Activated CD4-positive, alpha-beta T cell treated with anti-CD3 and anti-CD28 coated beads for 48 hours (primary cell): ENCODE measurements around the gene ZNF530.

ENCODE experiments used
- DNase-seq: peaks from one replicate; pipeline ENCODE4 v3.0.0-alpha.2; 2020

The ZNF530 gene

GRCh38 chr19:57599761-57600383 is at the start of gene ZNF530:
Gene ZNF530 (plus strand): TSS chr19:57599885. CDS start chr19:57604346, 4,461 bp downstream.
- DNase-seq: peak; percentile 93

GRCh38 chr19:57552432-57552831 is 47.3 kb upstream of the ZNF530 start:
- DNase-seq: no peak

DNA sequence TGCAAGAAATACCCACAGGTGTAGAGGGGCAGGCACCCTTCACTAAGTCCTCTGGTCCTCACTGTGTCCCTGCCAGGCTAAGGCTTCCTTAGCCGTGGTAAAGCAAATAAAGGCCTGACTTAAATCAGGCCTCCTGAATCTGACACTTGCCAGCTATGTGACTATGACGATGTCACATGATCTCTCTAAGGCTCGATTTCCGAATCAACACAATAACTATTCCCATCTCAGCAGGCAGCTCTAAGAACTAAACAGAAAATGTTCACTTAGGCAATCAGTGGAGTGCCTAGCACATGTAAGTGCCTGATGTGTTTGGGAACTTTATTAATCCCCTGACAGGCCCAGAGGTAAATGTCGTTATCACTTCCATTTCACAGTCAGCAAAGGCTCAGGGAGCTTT is 42.0 kb upstream of the ZNF530 start:
- no peak for DNase-seq

DNA sequence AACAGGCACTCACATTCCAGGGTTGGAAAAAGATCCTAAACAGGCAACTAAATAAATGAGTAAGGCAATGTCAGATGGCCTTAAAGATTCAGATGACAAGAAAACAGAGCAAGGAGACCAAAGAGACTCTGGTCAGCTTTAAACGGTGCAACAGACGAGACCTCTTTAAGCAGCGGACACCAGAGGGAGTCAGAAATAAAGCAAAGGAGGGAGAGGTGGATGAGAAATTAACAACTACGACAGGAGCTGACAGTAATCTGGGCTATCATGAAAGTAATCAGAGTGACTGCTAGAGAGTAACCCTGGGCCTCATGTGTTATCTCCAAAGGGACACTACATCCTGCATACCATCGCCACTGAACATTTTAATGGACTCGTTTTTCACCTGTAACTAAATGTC is 41.2 kb upstream of the ZNF530 start:
- DNase-seq: no peak

DNA sequence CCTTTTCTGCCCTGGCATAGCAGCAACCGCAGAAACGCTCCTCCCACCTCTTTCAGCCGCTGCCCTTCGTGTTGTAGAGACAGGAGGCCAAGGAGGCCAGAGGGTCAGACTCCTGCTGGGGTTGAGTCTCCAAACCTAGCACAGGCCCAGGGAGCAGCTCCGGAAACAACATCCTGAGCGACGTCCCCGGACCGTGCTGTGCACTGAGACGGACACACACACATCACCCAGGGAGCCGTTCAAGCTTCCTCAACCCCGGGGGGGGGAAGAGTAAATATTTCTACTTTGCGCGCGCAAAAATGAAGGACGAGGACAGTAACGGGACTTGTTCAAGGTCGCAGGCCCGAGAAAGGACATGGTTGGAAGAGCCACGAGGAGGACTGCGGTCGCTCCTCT is 40.7 kb upstream of the ZNF530 start:
- DNase-seq: peak; percentile 20

DNA sequence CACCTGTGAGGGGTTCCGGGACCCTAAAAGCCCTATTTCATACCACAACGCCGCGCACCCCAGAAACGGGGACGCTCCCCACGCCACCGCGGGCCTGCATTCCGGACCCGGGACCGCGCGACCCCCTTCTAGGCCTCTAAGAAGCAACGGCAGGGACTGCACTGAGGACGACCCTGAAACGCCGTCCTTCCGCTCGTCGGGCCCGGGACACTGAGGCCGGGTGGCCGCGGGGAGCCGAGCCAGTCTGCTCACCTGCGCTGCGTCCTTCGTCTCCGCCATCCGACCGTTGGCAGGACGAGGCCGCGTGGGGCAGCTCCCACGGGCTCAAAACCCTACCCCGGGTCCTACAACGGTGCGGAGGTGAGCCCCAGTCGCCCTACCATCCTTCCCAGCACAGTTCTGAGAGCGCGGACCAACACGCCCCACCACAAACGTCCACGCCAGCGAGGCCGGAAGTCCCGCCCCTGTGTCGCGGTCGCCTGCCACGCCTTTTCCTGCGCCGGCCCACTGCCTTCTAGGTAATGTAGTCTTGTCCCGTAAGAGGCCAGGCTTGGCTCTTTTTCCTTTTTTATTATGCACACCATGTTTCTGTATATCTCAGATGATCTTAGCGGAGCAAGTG is 40.2 kb upstream of the ZNF530 start, which contains the start of gene ZNF550:
TSS of gene ZNF550 (minus strand) at position 460 of the 622 bp plus-strand sequence. CDS start at position 279, 181 bp downstream.
- peak; percentile 90 for DNase-seq

DNA sequence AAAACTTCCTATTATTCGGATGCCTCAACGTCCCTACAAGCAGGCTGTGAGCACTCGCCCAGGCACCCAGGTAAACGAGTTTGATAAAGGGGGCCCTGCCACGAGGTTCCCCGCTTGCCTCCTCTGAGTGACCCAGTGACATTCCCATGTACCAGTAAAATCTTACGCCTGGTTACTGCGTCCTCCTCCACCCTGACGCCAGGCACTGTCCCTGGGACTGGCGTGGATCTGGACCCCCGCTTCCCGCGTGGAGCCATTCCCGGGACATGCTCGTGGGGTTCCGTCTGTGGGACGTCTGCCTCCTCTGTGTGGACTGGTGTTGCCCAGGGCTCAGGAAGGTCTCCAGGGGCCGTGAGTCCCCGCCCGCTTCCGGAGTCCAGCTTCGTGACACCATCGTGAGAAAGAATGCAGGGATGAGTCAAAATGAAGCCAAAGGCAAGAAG is 39.6 kb upstream of the ZNF530 start:
- no peak for DNase-seq

DNA sequence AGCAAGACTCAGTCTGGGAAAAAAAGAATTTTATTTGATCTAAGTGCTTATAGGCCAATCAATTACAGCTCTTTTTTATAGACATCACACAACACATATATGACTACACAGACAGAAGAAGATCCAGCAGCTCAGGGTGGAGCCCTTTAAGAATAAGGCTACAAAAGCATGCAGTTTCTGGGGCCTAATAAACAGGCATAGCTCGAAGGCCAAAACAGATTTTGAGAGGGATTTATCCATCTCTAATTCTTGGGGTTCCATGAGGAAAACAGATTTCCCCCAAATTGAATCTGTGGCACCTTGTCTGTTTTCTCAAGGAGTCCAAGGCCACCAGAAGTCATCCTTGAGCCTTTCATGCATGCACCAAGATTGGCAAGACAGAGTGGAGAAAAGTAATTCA is 36.1 kb upstream of the ZNF530 start:
- DNase-seq: no peak

DNA sequence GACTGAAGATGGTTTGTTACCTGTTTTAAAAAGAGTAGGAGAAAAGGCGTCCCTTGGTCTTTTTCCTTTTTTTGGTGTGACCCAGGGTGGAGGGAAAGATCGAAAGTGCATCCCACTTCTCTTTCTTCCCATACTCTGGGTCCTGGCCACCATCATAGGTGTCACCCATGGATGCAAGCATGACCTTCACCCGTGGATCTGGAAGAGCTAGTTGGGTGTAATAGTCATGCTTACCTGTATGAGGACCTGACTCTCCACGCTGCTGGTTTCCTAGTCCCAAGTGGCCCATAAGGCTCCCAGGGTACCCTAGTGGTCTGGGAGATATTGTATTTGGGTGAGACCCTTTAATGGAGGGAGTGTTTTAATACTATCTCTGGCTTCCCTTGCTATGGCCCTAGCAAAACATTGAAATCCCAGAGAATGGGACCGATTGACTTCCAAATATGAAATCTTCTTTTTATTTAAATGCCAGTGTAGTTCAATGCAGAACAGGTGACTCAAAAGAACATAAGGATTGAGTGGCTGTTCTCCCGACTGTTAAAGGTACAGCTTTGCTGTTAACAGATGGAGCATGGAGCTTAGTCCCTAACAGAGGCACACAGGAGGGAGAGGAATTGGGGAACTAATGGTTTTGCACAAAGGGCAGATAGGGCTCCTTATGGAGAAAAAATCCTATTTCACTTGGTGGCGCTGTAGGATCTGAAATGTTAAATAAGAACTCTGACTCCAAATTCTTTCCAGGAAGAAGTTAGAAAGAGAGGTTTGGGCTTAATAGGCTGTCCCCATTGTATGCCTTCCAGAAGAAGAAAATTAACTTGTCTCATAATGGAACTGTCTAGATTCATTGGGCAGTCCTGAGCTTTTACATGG is 33.1 kb upstream of the ZNF530 start:
- no peak for DNase-seq

GRCh38 chr19:57570707-57571106 is 29.0 kb upstream of the ZNF530 start:
- no peak for DNase-seq

- no peak for DNase-seq
These were observed 27.2 kb upstream of the ZNF530 start for GRCh38 chr19:57572415-57572947.

DNA sequence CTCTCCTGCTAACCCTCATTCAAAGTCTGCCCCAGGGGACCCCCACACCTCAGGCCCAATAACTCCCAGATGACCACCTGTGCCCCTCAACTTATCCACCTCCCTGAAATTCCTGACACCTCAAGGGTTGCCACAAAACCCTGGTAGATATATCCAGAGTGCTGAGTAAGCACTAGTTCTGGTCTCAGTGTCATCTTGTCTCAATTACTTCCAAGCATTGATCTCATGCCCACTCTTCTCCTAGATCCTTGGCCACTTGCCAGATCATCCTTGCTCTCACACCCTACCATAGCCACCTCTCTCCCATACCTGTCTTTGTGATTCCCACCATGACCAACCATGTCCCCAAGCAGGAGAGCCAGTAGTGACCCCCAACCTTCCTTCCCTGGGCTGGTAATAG is 23.0 kb upstream of the ZNF530 start:
- DNase-seq: no peak

- DNase-seq: peak; percentile 95
These were observed 21.0 kb upstream of the ZNF530 start, which contains the start of gene ZNF416 for GRCh38 chr19:57578487-57579205. Gene ZNF416 (minus strand): TSS chr19:57578911. CDS start chr19:57578704, 207 bp downstream.

DNA sequence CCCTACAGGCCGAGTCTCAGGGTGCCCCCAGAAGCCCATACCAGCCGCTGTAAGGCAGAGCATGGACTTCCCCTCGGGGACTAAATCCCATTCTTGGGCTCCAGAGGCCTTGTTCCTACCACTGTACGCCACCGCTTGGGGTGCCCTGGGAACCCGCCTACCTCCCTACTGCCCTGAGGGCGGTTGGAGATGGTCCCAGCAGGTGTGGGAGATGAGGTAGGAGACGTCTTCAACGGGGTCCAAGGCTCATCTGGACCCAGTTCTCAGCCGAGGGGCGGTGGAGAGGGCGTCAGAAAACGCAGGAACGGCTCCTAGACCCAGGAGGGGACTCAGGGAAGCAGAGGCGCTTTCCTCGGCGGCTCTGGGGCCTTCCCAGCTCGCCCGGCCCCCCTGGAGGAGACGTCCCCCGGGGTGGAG is 16.6 kb upstream of the ZNF530 start:
- DNase-seq: no peak

DNA sequence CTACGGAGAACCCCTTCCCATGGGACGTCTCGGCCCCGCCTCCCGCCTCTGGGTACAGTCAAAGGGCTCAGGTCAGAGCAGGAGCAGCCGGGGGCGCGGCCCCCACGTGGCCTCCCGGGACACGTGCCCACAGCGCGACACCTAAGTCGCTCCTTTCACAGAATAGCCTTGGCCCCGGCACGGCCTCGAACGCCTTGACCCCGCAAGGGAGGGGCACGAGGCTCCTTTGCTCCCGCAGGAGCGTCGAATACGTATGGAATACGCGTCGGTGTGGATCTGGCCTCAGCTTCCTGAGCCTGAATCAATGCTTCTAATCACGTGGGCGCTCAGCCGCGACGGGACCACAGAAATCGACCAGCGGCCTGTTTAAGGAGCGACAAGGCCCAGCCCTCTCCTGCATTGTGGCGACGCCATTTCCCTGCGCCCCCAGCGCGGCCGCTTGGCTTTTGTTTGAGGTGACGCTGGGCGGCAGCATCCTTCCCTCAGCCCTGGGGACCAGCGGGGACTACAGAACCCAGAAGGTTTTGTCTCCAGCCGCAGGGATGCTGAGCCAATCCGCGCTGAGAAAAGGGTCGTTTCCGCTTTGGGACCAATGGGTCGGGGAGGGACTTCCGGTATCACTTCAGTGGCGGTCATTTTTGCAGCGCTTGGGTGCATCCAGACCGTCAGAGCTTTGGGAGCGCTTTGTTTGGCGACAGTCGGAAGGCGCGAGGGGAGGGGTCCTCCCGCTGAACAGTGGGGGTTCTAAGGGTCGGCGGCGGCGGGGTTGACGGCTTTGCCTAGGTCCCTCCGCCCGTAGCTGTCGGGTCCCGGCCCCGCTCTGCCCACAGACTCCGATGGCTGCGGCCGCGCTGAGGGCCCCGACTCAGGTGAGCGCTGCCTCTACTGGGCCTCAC is 15.9 kb upstream of the ZNF530 start, which contains the start of gene ZIK1:
TSS of gene ZIK1 (plus strand) at position 625 of the 896 bp plus-strand sequence. CDS start at position 837, 212 bp downstream.
- peak; percentile 88 for DNase-seq

GRCh38 chr19:57587529-57587928 is 12.2 kb upstream of the ZNF530 start:
- DNase-seq: no peak

DNA sequence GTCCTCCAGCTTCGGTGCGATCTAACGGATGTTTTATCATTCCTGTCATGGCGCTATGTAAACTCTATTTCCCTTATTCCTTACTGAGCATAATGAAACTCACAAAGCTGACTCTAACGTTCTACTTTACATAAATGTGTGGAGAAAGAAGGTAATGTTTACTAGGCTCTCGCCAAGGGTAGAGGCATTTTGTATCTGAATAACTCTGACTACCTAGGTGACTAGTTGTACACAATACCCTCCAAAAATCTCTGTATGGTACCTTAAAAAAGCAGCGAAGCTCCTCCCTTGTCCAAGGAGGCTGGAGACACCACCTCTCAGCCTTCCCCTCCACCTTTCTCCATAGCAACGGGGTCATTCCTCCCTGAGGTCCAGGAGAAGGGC is 316 bp upstream of the ZNF530 start:
- DNase-seq: no peak

DNA sequence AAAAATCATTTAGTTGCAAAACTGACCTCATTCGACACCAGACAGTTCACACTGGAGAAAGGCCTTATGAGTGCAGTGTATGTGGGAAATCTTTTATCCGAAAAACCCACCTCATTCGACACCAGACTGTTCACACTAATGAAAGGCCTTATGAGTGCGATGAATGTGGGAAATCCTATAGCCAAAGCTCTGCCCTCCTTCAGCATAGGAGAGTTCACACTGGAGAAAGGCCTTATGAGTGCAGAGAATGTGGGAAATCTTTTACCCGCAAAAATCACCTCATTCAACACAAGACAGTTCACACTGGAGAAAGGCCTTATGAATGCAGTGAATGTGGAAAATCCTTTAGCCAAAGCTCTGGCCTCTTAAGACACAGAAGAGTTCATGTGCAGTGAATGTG is 7.2 kb downstream of the ZNF530 start:
- no peak for DNase-seq

DNA sequence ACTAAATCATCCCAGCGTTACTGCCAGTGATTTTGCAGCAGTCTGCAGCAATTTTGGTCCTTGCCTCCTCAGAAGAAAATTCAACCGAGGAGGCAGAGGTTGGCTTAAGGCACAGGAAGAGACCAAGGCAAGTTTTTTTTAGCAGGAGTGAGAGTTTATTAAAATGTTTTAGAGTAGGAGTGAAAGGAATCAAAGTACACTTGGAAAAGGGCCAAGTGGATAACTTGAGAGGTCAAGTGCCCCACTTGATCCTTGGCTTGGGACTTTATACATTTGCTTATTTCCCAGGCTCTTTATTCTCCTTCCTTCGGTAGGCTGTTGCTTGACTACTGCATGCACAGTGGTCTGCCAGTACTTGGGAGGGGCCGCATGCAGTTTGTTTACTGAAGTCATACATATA is 11.4 kb downstream of the ZNF530 start:
- no peak for DNase-seq

GRCh38 chr19:57613941-57614743 is 14.5 kb downstream of the ZNF530 start, which contains the start of gene ZNF134:
Gene ZNF134 (plus strand): TSS chr19:57614242. CDS start chr19:57619469, 5,227 bp downstream.
- DNase-seq: peak; percentile 93
